HepG2 (cell line): ENCODE data around the gene UBAC1. TPM values are rescaled to one million over a fixed set of nuclear protein-coding genes. Genes with fewer than 3 reads are reported as not detected.
A peak's percentile ranks its signal among the peaks of the same experiment; 100 is the strongest.

Experiments
- FOXA3 ChIP-seq: IDR thresholded peaks from 2 replicates; pipeline ENCODE4 v1.6.1; 2016; ENCODE audit warnings: missing genetic modification reagents, missing compliant biosample characterization
- FOXK1 ChIP-seq: sonication (generic); formaldehyde crosslinking; IDR thresholded peaks from 2 replicates; pipeline ENCODE4 v1.4.0; 2020; ENCODE audit warnings: low read depth, missing genetic modification reagents, borderline replicate concordance
- GATAD2A ChIP-seq: IDR thresholded peaks from 2 replicates; pipeline ENCODE4 v1.6.1; 2016
- HCFC1 ChIP-seq: fragments of 150-350 bp; IDR thresholded peaks from 2 replicates; pipeline ENCODE4 v1.6.1; 2014; ENCODE audit warnings: low read depth, low read length
- HNF4G ChIP-seq, 2 experiments: sonication (generic) in 1 of 2; formaldehyde crosslinking in 1 of 2; IDR thresholded peaks; 2 replicates each; pipeline versions ENCODE4 v1.4.0 to v1.6.1; 2011 to 2020; ENCODE audit warnings: borderline replicate concordance in 2 of 2, low read depth in 2 of 2, mild to moderate bottlenecking in 2 of 2, low read length in 1 of 2, missing genetic modification reagents in 1 of 2, moderate library complexity in 1 of 2
- MEF2D ChIP-seq: sonication (generic); formaldehyde crosslinking; IDR thresholded peaks from 2 replicates; pipeline ENCODE4 v1.5.1; 2020; ENCODE audit warnings: mild to moderate bottlenecking, missing genetic modification reagents
- MTA3 ChIP-seq: sonication (generic); formaldehyde crosslinking; IDR thresholded peaks from 2 replicates; pipeline ENCODE4 v1.4.0; 2020; ENCODE audit warnings: missing genetic modification reagents
- NCOA5 ChIP-seq: sonication (generic); formaldehyde crosslinking; IDR thresholded peaks from 2 replicates; pipeline ENCODE4 v1.4.0; 2020; ENCODE audit warnings: missing genetic modification reagents
- REL ChIP-seq: sonication (generic); formaldehyde crosslinking; conservative IDR thresholded peaks from 2 replicates; pipeline ENCODE4 v1.8.0; 2022; ENCODE audit warnings: mild to moderate bottlenecking, missing genetic modification reagents, moderate library complexity
- RXRA ChIP-seq: sonication (generic); formaldehyde crosslinking; IDR thresholded peaks from 2 replicates; pipeline ENCODE4 v1.5.1; 2020; ENCODE audit warnings: missing genetic modification reagents
- TBX3 ChIP-seq: fragments of 450-650 bp; IDR thresholded peaks from 2 replicates; pipeline ENCODE4 v1.6.1; 2017; ENCODE audit warnings: antibody characterized with exemption, mild to moderate bottlenecking, inconsistent platforms, borderline replicate concordance
- TERF1 ChIP-seq: sonication (generic); formaldehyde crosslinking; IDR thresholded peaks from 2 replicates; pipeline ENCODE4 v1.8.0; 2022; ENCODE audit warnings: mild to moderate bottlenecking, missing genetic modification reagents, moderate library complexity
- ZBTB43 ChIP-seq: sonication (generic); formaldehyde crosslinking; conservative IDR thresholded peaks from 2 replicates; pipeline ENCODE4 v1.4.0; 2020; ENCODE audit warnings: missing genetic modification reagents
- ZFX ChIP-seq: sonication (generic); formaldehyde crosslinking; IDR thresholded peaks from 2 replicates; pipeline ENCODE4 v1.4.0; 2020; ENCODE audit warnings: mild to moderate bottlenecking, low read depth, missing genetic modification reagents, moderate library complexity
- ZNF329 ChIP-seq: sonication (generic); formaldehyde crosslinking; IDR thresholded peaks from 2 replicates; pipeline ENCODE4 v1.9.0; 2021; ENCODE audit warnings: low read depth, mild to moderate bottlenecking, missing genetic modification reagents
- ZNF382 ChIP-seq: sonication (generic); formaldehyde crosslinking; IDR thresholded peaks from 2 replicates; pipeline ENCODE4 v1.5.0; 2020; ENCODE audit warnings: missing genetic modification reagents, mild to moderate bottlenecking, borderline replicate concordance
- ZNF567 ChIP-seq: sonication (generic); formaldehyde crosslinking; IDR thresholded peaks from 2 replicates; pipeline ENCODE4 v1.8.1; 2023; ENCODE audit warnings: mild to moderate bottlenecking, missing genetic modification reagents, borderline replicate concordance
- ZNF660 ChIP-seq: sonication (generic); formaldehyde crosslinking; IDR thresholded peaks from 2 replicates; pipeline ENCODE4 v1.5.1; 2020; ENCODE audit warnings: mild to moderate bottlenecking, low read depth, missing genetic modification reagents, borderline replicate concordance
- ZNF7 ChIP-seq: IDR thresholded peaks from 2 replicates; pipeline ENCODE4 v1.6.1; 2016; ENCODE audit warnings: missing biosample characterization, missing genetic modification reagents
- ZNF737 ChIP-seq: sonication (generic); formaldehyde crosslinking; IDR thresholded peaks from 2 replicates; pipeline ENCODE4 v1.5.0; 2020; ENCODE audit warnings: missing genetic modification reagents, mild to moderate bottlenecking, borderline replicate concordance
- polyA plus RNA-seq, 8 experiments: library from polyadenylated mRNA; depleted of rRNA in 3 of 8; stranded (reverse) in 7 of 8; unstranded in 1 of 8; fragments of >200 nt; fragmentation: Illumina TruSeq in 4 of 8; extraction: Trizol in 4 of 8; gene quantifications; 2 replicates each; pipeline versions ENCODE4 v1.2.1 to v1.2.3, GENCODE V29; 2011 to 2016; ENCODE audit warnings: low read depth in 4 of 8, missing spikeins in 1 of 8, mixed read lengths in 1 of 8; ENCODE audit not compliant: insufficient read depth in 1 of 8
- total RNA-seq, 5 experiments: library from RNA; depleted of rRNA; stranded (reverse); fragments of >200 nt; fragmentation: Illumina TruSeq; extraction: Trizol; gene quantifications; 2 replicates each; pipeline ENCODE4 v1.2.3, GENCODE V29; 2016; ENCODE audit warnings: low read depth in 1 of 5
- TF ChIP-seq, protein P1 (sequence below): IDR thresholded peaks from 2 replicates; pipeline ENCODE4 v1.6.1; 2016; ENCODE audit warnings: low read depth, missing genetic modification reagents, missing compliant biosample characterization

Gene UBAC1
- total and polyA plus RNA-seq, 2 of the 13 experiments (the other 11 are each of a cell fraction or from before 2014, with no cell fraction given) = 32.2 to 34.1 TPM

DNA sequence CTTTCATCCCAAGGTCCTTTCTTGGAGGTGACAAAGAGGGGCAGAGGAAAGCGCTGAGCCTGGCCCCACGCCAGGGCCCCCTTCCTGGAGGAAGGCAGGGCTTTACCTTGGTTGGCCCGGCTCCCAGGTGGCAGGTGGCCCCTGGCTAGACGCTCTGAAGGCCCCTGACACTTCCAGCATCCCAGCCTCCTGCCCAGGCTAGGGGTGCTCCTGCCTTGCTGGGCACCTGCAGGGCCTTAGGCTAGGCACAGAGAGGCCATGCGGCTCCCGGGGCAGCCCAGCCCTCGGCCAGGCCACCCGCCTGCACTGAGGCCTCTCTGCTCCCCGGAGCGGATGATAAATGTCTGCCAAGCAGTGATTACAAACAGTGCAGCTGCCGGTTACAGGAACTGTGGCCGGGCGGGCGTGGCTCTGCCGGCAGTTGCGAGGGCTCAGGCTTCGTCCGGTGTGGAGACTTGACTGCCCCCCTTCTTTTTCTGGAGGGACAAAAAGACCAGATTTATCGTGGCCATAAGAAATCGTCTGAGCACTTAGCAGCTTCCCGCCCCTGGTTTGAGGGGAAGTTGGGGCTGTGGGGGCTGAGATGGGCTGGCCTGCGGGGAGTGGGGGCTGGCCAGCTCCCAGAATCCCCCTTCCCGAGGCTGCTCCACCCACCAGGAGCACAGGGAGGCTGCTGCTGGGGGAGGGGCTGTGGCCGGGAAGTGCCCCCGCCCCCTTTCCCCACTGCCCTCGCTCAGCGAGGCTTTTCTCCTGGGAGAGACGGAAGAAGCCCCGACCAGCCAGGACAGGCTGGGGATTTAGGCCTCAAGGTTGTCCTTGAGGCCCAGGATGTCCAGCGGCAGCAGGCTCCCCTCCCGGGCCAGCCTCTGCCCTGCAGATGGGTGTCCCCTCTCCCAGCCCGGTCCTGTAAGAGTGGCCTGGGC, 31.6 kb upstream of the UBAC1 start (continued):
- TF ChIP-seq, protein P1, sequence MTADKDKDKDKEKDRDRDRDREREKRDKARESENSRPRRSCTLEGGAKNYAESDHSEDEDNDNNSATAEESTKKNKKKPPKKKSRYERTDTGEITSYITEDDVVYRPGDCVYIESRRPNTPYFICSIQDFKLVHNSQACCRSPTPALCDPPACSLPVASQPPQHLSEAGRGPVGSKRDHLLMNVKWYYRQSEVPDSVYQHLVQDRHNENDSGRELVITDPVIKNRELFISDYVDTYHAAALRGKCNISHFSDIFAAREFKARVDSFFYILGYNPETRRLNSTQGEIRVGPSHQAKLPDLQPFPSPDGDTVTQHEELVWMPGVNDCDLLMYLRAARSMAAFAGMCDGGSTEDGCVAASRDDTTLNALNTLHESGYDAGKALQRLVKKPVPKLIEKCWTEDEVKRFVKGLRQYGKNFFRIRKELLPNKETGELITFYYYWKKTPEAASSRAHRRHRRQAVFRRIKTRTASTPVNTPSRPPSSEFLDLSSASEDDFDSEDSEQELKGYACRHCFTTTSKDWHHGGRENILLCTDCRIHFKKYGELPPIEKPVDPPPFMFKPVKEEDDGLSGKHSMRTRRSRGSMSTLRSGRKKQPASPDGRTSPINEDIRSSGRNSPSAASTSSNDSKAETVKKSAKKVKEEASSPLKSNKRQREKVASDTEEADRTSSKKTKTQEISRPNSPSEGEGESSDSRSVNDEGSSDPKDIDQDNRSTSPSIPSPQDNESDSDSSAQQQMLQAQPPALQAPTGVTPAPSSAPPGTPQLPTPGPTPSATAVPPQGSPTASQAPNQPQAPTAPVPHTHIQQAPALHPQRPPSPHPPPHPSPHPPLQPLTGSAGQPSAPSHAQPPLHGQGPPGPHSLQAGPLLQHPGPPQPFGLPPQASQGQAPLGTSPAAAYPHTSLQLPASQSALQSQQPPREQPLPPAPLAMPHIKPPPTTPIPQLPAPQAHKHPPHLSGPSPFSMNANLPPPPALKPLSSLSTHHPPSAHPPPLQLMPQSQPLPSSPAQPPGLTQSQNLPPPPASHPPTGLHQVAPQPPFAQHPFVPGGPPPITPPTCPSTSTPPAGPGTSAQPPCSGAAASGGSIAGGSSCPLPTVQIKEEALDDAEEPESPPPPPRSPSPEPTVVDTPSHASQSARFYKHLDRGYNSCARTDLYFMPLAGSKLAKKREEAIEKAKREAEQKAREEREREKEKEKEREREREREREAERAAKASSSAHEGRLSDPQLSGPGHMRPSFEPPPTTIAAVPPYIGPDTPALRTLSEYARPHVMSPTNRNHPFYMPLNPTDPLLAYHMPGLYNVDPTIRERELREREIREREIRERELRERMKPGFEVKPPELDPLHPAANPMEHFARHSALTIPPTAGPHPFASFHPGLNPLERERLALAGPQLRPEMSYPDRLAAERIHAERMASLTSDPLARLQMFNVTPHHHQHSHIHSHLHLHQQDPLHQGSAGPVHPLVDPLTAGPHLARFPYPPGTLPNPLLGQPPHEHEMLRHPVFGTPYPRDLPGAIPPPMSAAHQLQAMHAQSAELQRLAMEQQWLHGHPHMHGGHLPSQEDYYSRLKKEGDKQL = no peak
- TF ChIP-seq FOXA3 (CRISPR knock-in tag) = peak; percentile 66
- no peak for TF ChIP-seq ZNF737 (CRISPR knock-in tag)
- TF ChIP-seq NCOA5 (CRISPR knock-in tag) = no peak
- TF ChIP-seq MTA3 (CRISPR knock-in tag) = no peak
- peak; percentile 42; the same call in 1 of the 2 replicates for TF ChIP-seq RXRA (CRISPR knock-in tag)
- no peak for TF ChIP-seq HCFC1
- TF ChIP-seq ZNF329 (CRISPR knock-in tag) = 0 out of 2 replicates have a peak, but pooled peaks have one; percentile 49
- TF ChIP-seq TERF1 (CRISPR knock-in tag) = no peak
- TF ChIP-seq ZNF382 (CRISPR knock-in tag) = no peak
- no peak for TF ChIP-seq FOXK1
- TF ChIP-seq TBX3 = no peak
- TF ChIP-seq ZNF7 (CRISPR knock-in tag) = peak; percentile 84
- TF ChIP-seq GATAD2A = peak; percentile 43; the same call in 1 of the 2 replicates
- no peak; the same call in 1 of the 2 replicates for TF ChIP-seq ZBTB43 (CRISPR knock-in tag)
- peak; percentile 87 for TF ChIP-seq ZFX (CRISPR knock-in tag)
- TF ChIP-seq ZNF567 (CRISPR knock-in tag) = no peak
- 0 out of 2 replicates have a peak, but pooled peaks have one; percentile 23 for TF ChIP-seq HNF4G (IDR thresholded peaks at IDR 0.05; ENCODE audit: borderline replicate concordance, low read depth, low read length)
- peak; percentile 57; the same call in 1 of the 2 replicates for TF ChIP-seq HNF4G (CRISPR knock-in tag; IDR thresholded peaks at IDR 0.05; ENCODE audit: borderline replicate concordance, low read depth)
- TF ChIP-seq REL (CRISPR knock-in tag) = no peak
- no peak; the same call in 1 of the 2 replicates for TF ChIP-seq MEF2D (CRISPR knock-in tag)
- TF ChIP-seq ZNF660 (CRISPR knock-in tag) = no peak
